GM13977 (cell line): Measurements from ENCODE around the gene CALHM4.

ENCODE experiments used
- DNase-seq: peaks from one replicate; pipeline ENCODE4 v3.0.0; 2012; ENCODE audit warnings: low spot score
- in situ Hi-C: fragments of 300-500 bp; cut with MboI; formaldehyde crosslinking; loops from one replicate; pipeline ENCODE4 v1.12.0; 2022; ENCODE audit warnings: low sequenced_read_pairs, low pct_unique_long_range_greater_than_20kb, mixed read lengths, inconsistent platforms; ENCODE audit not compliant: unreplicated experiment
- TF ChIP-seq, protein P1 (sequence below): IDR thresholded peaks from 2 replicates; pipeline ENCODE4 v1.5.1; 2012; ENCODE audit warnings: mild to moderate bottlenecking, control low read depth; ENCODE audit not compliant: insufficient read depth; ENCODE audit errors: extremely low read depth, missing control alignments

CALHM4 gene

DNA sequence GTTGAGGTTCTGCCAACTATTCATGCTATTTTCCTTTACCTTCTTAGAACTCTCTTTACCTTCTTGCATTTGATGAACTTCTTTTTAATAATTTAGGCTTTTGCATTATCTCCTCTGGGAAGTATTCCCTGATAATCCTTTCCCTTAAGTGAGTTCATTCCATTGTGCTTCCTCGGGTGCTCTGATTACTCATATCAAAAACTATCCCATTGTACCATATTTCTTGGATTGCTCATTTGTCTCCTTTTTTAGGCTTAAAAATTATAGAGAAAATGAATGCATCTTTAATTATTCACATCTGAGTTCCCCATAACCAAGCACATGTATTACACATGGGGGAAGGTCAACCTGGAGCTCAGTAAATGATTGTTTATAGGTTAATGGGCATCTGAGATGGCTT lies 2.5 kb downstream of the CALHM4 start:
- in situ Hi-C loops: no loop called here
- DNase-seq: no peak
- TF ChIP-seq, protein P1, sequence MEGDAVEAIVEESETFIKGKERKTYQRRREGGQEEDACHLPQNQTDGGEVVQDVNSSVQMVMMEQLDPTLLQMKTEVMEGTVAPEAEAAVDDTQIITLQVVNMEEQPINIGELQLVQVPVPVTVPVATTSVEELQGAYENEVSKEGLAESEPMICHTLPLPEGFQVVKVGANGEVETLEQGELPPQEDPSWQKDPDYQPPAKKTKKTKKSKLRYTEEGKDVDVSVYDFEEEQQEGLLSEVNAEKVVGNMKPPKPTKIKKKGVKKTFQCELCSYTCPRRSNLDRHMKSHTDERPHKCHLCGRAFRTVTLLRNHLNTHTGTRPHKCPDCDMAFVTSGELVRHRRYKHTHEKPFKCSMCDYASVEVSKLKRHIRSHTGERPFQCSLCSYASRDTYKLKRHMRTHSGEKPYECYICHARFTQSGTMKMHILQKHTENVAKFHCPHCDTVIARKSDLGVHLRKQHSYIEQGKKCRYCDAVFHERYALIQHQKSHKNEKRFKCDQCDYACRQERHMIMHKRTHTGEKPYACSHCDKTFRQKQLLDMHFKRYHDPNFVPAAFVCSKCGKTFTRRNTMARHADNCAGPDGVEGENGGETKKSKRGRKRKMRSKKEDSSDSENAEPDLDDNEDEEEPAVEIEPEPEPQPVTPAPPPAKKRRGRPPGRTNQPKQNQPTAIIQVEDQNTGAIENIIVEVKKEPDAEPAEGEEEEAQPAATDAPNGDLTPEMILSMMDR: no peak

DNA sequence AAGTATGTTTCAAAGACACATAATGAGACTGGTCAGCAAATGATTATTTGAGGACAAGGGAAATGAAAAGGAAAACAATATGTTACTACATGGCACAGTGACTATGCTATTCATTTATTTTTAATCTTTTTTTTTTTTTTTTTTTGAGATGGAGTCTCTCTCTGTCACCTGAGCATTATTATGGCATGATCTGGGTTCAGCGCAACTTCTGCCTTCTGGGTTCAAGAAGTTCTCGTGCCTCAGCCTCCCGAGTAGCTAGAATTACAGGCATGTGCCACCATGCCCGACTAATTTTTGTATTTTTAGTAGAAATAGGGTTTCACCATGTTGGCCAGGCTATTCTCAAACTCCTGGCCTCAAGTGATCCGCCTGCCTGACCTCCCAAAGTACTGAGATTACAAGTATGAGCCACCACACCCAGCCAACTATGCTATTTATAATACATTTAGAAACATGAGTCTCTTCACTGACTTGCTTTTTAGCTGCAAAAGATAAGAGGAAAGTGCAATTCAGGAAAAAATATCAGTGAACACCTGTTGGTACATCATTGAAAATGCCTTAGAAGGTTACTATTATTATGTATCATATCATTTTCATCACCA lies 3.4 kb downstream of the CALHM4 start:
- no peak for DNase-seq

DNA sequence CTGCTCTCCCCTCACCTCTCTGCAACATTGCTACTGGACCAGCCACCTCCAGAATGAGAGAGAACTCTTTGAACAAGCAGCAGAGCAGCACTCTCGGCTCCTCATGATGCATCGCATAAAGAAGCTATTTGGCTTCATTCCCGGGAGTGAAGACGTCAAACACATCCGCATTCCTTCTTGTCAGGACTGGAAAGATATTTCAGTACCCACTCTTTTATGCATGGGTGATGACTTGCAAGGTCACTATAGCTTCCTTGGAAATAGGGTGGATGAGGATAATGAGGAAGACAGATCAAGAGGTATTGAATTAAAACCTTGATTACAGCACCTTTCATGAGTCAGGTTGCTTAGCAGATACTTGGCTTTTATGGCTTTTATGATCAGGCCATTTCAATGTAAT lies 4.3 kb downstream of the CALHM4 start:
- DNase-seq: no peak
- in situ Hi-C loops: no loop called here
- TF ChIP-seq, protein P1: no peak

More for the DNA sequence above, 3.4 kb downstream of the CALHM4 start:
- in situ Hi-C loops: no loop called here
- TF ChIP-seq, protein P1: no peak

DNA sequence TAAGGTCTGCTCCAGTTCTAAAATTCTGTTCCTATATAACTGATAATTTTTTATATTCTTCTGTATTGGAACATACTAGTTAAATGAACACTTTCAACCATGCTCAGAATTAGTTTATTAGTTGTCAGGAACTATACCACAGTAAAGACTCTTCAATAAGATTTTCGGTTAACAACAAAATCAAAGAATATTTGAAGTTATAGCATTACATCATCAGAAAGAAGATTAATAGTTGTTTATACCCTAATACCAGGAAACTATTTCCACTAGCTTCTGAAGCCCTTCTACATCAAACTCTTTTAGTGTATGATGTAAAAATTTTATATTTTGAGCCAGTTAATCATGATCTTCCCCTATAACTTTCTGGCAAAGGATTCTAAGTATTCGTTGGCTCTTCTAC lies 6.6 kb downstream of the CALHM4 start:
- in situ Hi-C loops: loop anchor here (10.0 kb wide), 1 partner anchor 295 kb away; no protein-coding TSS in a partner anchor

DNA sequence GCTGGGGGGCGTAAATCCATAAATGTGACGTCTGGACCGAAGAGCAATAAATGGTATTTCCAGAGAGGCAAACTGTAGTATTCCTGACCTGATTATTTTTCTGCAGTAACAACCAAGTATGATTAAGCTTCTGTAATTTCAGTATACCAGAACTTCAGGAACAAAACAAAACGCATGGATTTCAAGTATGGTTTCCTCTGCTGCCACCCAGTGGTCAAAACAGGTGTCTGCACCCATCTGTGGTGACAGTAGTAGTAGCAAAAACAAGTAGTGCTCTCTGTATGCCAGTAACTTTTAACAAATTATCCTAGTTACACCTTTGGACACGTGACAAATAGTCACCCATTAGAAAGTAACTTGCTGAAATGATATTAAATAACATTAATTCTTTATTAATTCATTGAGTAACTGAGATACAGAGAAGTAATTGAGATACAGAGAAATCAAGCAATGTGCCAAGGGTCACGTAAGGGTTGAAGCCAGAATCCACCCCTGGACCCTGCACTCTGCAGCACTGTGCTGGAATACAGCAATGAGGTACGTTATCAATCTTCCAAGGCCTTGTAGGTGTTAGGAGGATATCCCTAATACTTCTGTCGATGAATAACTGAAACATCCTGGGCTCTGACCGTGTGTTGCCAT lies 7.9 kb downstream of the CALHM4 start:
- TF ChIP-seq, protein P1: peak; percentile 88
- peak; percentile 63 for DNase-seq
- in situ Hi-C loops: loop anchor here (10.0 kb wide), 1 partner anchor 297 kb away; no protein-coding TSS in a partner anchor

More for the DNA sequence above, 6.6 kb downstream of the CALHM4 start:
- TF ChIP-seq, protein P1: no peak
- DNase-seq: no peak

DNA sequence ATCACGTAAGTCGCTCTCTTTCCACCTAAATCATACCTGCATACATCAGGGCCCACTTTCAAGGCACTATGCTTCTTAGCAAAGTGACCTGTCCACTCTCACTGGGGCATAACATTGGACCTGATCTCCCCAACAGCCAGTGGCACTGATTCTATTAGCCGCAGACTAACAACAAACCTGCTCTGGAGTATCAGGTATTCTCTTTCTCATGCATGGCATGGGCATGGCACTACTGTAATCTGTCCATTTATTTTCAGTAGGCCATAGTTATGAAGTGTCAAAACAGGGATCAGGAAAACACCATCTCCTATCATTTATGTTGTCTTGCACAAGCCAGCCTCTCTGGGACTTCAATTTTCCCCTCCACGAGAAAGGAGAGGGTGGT lies 8.5 kb downstream of the CALHM4 start:
- in situ Hi-C loops: loop anchor here (10.0 kb wide), 1 partner anchor 297 kb away; no protein-coding TSS in a partner anchor
- TF ChIP-seq, protein P1: no peak
- no peak for DNase-seq
